Hepatocyte (in vitro differentiated cells): ENCODE results near the gene ASB2. TPM values are rescaled to one million over a fixed set of nuclear protein-coding genes. Genes with fewer than 3 reads are reported as not detected.

Experiments used
- DNase-seq: peaks from one replicate; pipeline ENCODE4 v3.0.0-alpha.2; 2016; ENCODE audit warnings: low spot score
- H2AFZ ChIP-seq: fragments of 200-600 bp; sonication (generic); 2 replicates; pipeline ENCODE4 v1.6.0; 2016; ENCODE audit warnings: antibody characterized with exemption, mild to moderate bottlenecking
- H3K27ac ChIP-seq: fragments of 200-600 bp; sonication (generic); 2 replicates; pipeline ENCODE4 v1.5.1; 2016; ENCODE audit warnings: mild to moderate bottlenecking
- H3K27me3 ChIP-seq: fragments of 200-600 bp; sonication (generic); 2 replicates; pipeline ENCODE4 v1.6.1; 2016
- H3K36me3 ChIP-seq: fragments of 200-600 bp; sonication (generic); replicated peaks from 2 replicates; pipeline ENCODE4 v1.5.1; 2016; ENCODE audit warnings: low read depth; ENCODE audit not compliant: insufficient read depth
- H3K4me1 ChIP-seq: fragments of 200-600 bp; sonication (generic); 2 replicates; pipeline ENCODE4 v1.5.1; 2016; ENCODE audit warnings: mild to moderate bottlenecking, moderate library complexity; ENCODE audit not compliant: insufficient read depth
- H3K4me2 ChIP-seq: fragments of 200-600 bp; sonication (generic); 2 replicates; pipeline ENCODE4 v1.6.0; 2016
- H3K4me3 ChIP-seq: fragments of 200-600 bp; sonication (generic); 2 replicates; pipeline ENCODE4 v1.5.1; 2016; ENCODE audit warnings: mild to moderate bottlenecking
- H3K79me2 ChIP-seq: fragments of 200-600 bp; sonication (generic); 2 replicates; pipeline ENCODE4 v1.6.0; 2017; ENCODE audit warnings: mild to moderate bottlenecking
- H3K9me2 ChIP-seq: fragments of 200-600 bp; sonication (generic); replicated peaks from 2 replicates; pipeline ENCODE4 v1.6.0; 2017; ENCODE audit warnings: mild to moderate bottlenecking; ENCODE audit not compliant: insufficient read depth
- H3K9me3 ChIP-seq: fragments of 200-600 bp; sonication (generic); 2 replicates; pipeline ENCODE4 v1.5.1; 2016; ENCODE audit warnings: low read depth, mild to moderate bottlenecking
- H4K20me1 ChIP-seq: fragments of 200-600 bp; sonication (generic); 2 replicates; pipeline ENCODE4 v1.6.0; 2016; ENCODE audit warnings: mild to moderate bottlenecking; ENCODE audit not compliant: insufficient read depth, poor library complexity, severe bottlenecking
- EZH2 ChIP-seq: fragments of 200-600 bp; sonication (generic); IDR thresholded peaks from 2 replicates; pipeline ENCODE4 v1.6.1; 2016; ENCODE audit warnings: antibody characterized with exemption, mild to moderate bottlenecking, borderline replicate concordance
- EZH2phosphoT487 ChIP-seq: fragments of 200-600 bp; sonication (generic); IDR thresholded peaks from one replicate; pipeline ENCODE4 v1.6.1; 2018; ENCODE audit warnings: antibody characterized with exemption, mild to moderate bottlenecking, low read depth, moderate library complexity; ENCODE audit not compliant: unreplicated experiment, severe bottlenecking
- WGBS: methylation state at CpG from one replicate; pipeline ENCODE4 v1.1.6; 2016; ENCODE audit warnings: low lambda C conversion rate; ENCODE audit errors: missing lambda C conversion rate; 5-methylcytosine and 5-hydroxymethylcytosine counted together
- polyA plus RNA-seq: library from polyadenylated mRNA; unstranded; fragments of >200 nt; fragmentation: Nextera tagmentation; extraction: Ambion mirVana; gene quantifications from 2 replicates; pipeline ENCODE4 v1.2.1, GENCODE V29; 2016
- total RNA-seq: library from RNA; depleted of rRNA; stranded (reverse); fragments of >200 nt; gene quantifications from 2 replicates; pipeline ENCODE4 v1.2.3, GENCODE V29; 2014
- TF ChIP-seq, protein P1 (sequence below): fragments of 200-600 bp; sonication (generic); IDR thresholded peaks from 2 replicates; pipeline ENCODE4 v1.5.1; 2016; ENCODE audit warnings: antibody characterized with exemption, mild to moderate bottlenecking; ENCODE audit not compliant: poor library complexity

Gene ASB2
- total and polyA plus RNA-seq, 2 experiments from 2014 or later = 0.27 to 0.53 TPM

DNA sequence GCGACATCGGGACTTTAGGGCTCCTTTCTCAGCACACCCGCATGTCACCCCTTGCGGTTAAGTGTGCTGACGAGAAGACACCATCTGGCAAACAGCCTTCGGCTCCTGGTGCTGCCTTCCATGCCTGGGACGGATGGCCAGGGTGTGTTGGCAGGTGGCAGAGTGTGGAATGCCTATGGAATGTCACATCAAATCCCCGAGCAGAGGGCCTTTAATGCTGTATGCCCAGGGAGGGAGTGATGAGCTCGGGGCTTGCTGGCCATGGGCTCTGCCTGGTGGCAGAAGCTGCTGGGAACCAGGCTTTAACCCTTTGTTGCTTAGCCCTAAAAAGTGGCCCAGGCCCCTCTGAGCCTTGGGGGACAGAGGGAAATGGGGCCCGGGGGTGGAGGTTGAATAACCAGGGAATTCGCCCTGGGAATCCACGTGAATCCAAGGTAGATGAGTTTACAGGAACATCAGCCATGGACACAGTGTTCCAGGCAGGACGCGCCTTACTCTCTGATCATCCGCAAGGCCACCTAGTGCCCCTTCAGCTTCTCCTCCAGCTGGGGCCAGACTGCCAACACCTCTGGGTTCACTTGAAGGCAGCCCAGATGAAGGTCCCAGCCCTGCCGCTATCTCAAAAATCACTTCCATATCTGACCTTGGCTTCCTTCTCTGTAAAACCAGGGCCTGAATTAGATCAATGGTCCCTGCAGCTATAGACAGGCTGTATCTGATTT, 31.9 kb downstream of the ASB2 start:
- H3K79me2 ChIP-seq = no peaks in the 10 kb centered on the region
- no peaks in the 10 kb centered on the region for H3K9me2 ChIP-seq
- H3K27me3 ChIP-seq = no peaks in the 10 kb centered on the region
- H3K4me3 ChIP-seq = no peak overlapping the region
- H3K9me3 ChIP-seq = no peaks in the 10 kb centered on the region
- TF ChIP-seq EZH2phosphoT487 = no peak
- TF ChIP-seq, protein P1, sequence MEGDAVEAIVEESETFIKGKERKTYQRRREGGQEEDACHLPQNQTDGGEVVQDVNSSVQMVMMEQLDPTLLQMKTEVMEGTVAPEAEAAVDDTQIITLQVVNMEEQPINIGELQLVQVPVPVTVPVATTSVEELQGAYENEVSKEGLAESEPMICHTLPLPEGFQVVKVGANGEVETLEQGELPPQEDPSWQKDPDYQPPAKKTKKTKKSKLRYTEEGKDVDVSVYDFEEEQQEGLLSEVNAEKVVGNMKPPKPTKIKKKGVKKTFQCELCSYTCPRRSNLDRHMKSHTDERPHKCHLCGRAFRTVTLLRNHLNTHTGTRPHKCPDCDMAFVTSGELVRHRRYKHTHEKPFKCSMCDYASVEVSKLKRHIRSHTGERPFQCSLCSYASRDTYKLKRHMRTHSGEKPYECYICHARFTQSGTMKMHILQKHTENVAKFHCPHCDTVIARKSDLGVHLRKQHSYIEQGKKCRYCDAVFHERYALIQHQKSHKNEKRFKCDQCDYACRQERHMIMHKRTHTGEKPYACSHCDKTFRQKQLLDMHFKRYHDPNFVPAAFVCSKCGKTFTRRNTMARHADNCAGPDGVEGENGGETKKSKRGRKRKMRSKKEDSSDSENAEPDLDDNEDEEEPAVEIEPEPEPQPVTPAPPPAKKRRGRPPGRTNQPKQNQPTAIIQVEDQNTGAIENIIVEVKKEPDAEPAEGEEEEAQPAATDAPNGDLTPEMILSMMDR = no peak
- TF ChIP-seq EZH2 = no peak
- H3K4me1 ChIP-seq = peaks cover 3% of the 10 kb centered on the region
- H4K20me1 ChIP-seq = no peaks in the 10 kb centered on the region
- no peak for DNase-seq
- no peak overlapping the region for H3K27ac ChIP-seq
- H3K4me2 ChIP-seq = no peak overlapping the region
- no peaks in the 10 kb centered on the region for H3K36me3 ChIP-seq
- no peak overlapping the region for H2AFZ ChIP-seq
- 89% methylated on average over 13 of the region's 16 CpGs for WGBS

DNA sequence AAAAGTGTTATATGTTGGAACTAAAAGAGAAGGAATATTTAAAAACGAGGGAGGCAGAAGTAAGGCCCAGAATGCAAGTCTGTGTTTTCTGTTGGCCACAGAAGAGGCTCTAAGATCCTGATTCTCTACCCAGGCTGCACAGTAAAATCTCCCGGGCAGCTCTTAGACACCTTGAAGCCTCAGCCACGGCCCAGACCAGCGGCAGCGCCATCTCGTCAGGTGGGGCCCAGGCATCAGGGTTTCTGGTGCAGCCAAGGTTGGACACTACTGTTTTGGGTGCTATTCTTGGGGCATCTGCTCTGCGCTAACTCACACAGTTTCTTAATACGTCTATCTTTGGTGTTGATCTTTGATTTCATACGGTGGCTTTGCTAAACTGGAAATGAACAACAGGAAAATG, 32.4 kb downstream of the ASB2 start:
- no peaks in the 10 kb centered on the region for H3K9me3 ChIP-seq
- no peak for DNase-seq
- 93% methylated on average over 9 of the region's 9 CpGs for WGBS
- H3K9me2 ChIP-seq = no peaks in the 10 kb centered on the region
- H3K27me3 ChIP-seq = peaks cover 3% of the 10 kb centered on the region
- no peak overlapping the region for H3K4me2 ChIP-seq
- H3K27ac ChIP-seq = no peak overlapping the region
- H3K4me3 ChIP-seq = no peak overlapping the region
- H2AFZ ChIP-seq = no peak overlapping the region
- H3K36me3 ChIP-seq = no peaks in the 10 kb centered on the region
- no peaks in the 10 kb centered on the region for H3K79me2 ChIP-seq
- peaks cover 3% of the 10 kb centered on the region for H3K4me1 ChIP-seq
- H4K20me1 ChIP-seq = no peaks in the 10 kb centered on the region
- no peak for TF ChIP-seq EZH2phosphoT487
- TF ChIP-seq EZH2 = no peak
- TF ChIP-seq, protein P1 = no peak

DNA sequence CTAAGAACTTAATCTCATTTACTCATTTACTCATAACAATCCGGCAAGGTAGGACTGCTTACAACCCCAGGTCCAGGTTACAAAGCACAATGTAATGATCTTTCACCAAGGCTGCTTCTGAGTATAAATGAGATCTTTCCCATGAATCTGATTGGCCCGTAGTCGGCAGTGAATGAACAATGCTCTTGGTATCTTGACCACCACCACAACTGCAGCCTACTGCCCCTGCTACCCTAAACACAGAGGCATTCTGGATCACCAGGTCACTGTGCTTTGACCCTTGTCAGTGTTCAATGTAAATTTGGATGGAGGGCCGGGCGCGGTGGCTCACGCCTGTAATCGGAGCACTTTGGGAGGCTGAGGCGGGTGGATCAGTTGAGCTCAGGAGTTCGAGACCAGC, 33.3 kb downstream of the ASB2 start:
- no peaks in the 10 kb centered on the region for H4K20me1 ChIP-seq
- 91% methylated on average over 10 of the region's 10 CpGs for WGBS
- no peaks in the 10 kb centered on the region for H3K36me3 ChIP-seq
- H3K4me1 ChIP-seq = peaks cover 3% of the 10 kb centered on the region
- no peak overlapping the region for H3K4me3 ChIP-seq
- no peak overlapping the region for H3K27ac ChIP-seq
- H2AFZ ChIP-seq = no peak overlapping the region
- no peaks in the 10 kb centered on the region for H3K9me3 ChIP-seq
- no peaks in the 10 kb centered on the region for H3K9me2 ChIP-seq
- TF ChIP-seq, protein P1 = no peak
- TF ChIP-seq EZH2 (no peak), EZH2phosphoT487 (no peak)
- H3K27me3 ChIP-seq = peaks cover 10% of the 10 kb centered on the region
- no peaks in the 10 kb centered on the region for H3K79me2 ChIP-seq
- no peak for DNase-seq
- H3K4me2 ChIP-seq = no peak overlapping the region
